Posterior cingulate gyrus (tissue), 11 donors: Measurements from ENCODE around the gene OTOGL.

Experiments
- DNase-seq, 10 donors: peaks; one replicate each; pipeline versions ENCODE4 v3.0.0 to v3.0.0-alpha.2; 2020 to 2021; ENCODE audit warnings: mixed read lengths in 3 of 10
- intact Hi-C: fragments of 100-400 bp; cut with DNase I; formaldehyde crosslinking; loops from one replicate; pipeline ENCODE4 v1.15.1; 2023

Gene OTOGL

GRCh38 chr12:80419644-80420043 is 320.3 kb downstream of the OTOGL start:
- DNase-seq = no peak
- intact Hi-C loops = no loop called here

GRCh38 chr12:80420075-80420474 is 320.7 kb downstream of the OTOGL start:
- intact Hi-C loops = no loop called here
- no peak for DNase-seq

- intact Hi-C loops = no loop called here
- DNase-seq = no peak
Measured at GRCh38 chr12:80422550-80422949, 323.2 kb downstream of the OTOGL start.
